ENCODE measurements around the gene BAIAP2L2.
"Not testable (repeated sequence)": the region's sequence is repeated elsewhere in the genome, so short reads cannot be mapped to it uniquely, and the experiment has no call there.

BAIAP2L2 gene

DNA sequence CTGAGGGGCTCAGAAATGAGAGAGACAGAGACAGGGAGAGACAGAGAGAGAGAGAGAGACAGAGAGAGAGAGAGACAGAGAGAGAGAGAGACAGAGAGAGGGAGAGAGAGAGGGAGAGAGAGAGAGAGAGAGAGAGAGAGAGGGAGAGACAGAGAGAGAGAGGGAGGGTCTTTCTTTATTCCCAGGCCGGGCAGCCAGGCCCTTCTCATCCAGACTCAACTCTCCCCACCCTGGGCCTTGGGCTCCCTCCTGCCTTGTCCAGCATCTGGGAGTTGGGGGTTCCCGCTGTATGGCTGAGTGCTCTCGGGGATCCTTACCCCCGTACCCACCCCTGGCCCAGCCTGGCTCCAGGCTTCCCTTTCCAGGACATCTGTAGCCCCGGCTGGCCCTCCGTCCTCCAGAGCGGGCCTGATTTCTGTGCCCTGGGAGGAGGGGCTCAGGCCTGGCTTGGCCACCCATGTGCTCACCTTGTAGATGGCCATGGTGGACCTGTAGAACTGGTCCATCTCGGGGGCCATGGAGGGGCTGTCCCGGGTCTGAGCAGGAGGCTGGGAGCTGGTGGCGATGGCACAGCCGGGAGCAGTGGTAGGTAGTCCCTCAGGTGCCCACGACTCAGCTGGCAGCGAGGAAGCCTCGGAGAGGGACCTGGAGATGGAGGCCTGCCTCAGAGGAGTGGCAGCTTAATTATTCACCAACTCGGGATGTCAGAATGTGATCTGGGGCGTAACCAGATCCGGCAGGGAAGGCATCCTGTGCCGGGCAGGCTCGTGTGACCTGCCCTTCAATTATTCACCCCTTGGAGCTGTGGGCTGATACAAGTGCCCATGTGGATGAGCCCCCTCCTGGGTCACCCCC lies at the start of gene BAIAP2L2:
TSS of gene BAIAP2L2 (minus strand) at position 677 of the 855 bp plus-strand sequence. CDS start at position 518, 159 bp downstream.
- DNase-seq, result no peak

- no peak for DNase-seq
These were observed 45.2 kb upstream of the BAIAP2L2 start for GRCh38 chr22:38155703-38156102.

- not testable (repeated sequence) for DNase-seq
These were observed 44.1 kb upstream of the BAIAP2L2 start for GRCh38 chr22:38154563-38154915.

DNA sequence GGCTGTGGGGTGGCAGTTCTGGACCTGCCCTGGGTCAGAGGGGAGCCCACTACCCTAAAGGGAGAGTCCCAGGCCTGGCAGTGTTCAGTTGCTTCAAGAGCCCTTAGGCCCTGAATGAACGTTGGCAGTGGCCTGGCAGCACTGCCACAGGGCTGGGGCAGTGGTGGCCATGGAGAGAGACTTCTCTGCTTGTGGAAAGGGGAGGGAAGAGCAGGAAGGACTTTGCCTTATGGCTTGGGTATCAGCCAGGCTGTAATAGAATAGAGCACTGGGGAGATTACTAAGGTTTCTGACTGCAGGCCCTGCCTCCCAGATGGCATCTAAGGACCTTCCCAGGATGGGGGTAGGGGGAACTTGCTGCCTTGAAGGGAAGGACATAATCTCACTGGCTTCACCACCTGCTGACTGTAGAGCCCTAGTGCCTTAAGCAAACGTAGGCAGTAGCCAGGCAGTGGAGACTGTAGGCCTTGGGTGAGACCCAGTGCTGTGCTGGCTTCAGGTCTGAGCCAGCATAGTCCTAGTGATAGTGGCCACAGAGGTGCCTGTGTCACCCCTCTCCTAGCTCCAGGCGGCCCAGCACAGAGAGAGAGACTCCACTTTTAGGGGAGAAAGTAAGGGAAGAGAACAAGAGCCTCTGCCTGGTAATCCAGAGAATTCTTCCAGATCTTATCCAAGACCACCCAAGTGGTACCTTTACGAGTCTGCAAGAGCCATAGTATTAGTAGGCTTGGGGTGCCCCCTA lies 43.5 kb upstream of the BAIAP2L2 start:
- DNase-seq, result peak; percentile 52

GRCh38 chr22:38151126-38151500 lies 40.6 kb upstream of the BAIAP2L2 start:
- no peak for DNase-seq

GRCh38 chr22:38148245-38148644 lies 37.8 kb upstream of the BAIAP2L2 start:
- DNase-seq, result no peak

- DNase-seq, result not testable (repeated sequence)
These were observed 35.7 kb upstream of the BAIAP2L2 start for GRCh38 chr22:38146166-38146565.

DNA sequence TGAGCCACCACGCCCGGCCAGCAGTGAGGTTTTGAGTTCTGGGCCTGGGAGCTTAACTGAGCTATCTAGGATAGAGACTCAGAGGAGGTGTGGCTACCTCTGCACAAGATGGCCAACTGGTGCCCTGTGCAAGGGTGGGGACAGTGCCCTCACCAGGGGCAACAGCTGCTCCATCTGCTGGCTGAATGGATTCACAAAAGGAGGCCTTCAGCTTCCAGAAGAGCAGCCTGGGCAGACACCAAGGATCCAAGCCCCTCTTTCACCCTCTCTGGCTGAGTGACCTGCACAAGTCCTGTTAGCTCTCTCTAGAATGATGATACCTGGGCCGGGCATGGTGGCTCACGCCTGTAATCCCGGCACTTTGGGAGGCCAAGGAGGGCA lies 33.5 kb upstream of the BAIAP2L2 start:
- DNase-seq, result no peak

GRCh38 chr22:38142606-38143005 lies 32.1 kb upstream of the BAIAP2L2 start:
- no peak for DNase-seq

GRCh38 chr22:38141217-38141973 lies 30.9 kb upstream of the BAIAP2L2 start:
- no peak for DNase-seq

GRCh38 chr22:38139901-38140300 lies 29.4 kb upstream of the BAIAP2L2 start:
- DNase-seq, result no peak

- no peak for DNase-seq
These were observed 28.5 kb upstream of the BAIAP2L2 start for GRCh38 chr22:38138961-38139360.

GRCh38 chr22:38137876-38138687 lies 27.6 kb upstream of the BAIAP2L2 start:
- DNase-seq, result no peak

DNA sequence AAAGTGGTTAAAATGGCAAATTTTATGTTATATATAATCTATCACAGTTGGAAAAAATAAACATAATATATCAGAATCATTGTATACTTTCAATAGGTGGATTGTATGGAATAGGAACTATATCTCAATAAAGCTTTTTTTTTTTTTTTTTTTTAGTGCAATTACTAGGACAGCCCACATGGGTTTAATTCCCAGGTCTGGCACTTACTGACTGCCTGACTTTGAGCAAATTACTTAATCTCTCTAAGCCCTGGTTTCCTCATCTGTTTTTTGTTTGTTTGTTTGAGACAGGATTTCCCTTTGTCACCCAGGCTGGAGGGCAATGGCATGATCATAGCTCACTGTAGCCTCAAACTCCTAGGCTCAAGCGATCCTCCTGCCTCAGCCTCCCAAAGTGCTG lies 26.1 kb upstream of the BAIAP2L2 start:
- DNase-seq, result no peak

- no peak for DNase-seq
These were observed 24.7 kb upstream of the BAIAP2L2 start for GRCh38 chr22:38135133-38135706.

GRCh38 chr22:38133331-38133730 lies 22.8 kb upstream of the BAIAP2L2 start:
- DNase-seq, result no peak

DNA sequence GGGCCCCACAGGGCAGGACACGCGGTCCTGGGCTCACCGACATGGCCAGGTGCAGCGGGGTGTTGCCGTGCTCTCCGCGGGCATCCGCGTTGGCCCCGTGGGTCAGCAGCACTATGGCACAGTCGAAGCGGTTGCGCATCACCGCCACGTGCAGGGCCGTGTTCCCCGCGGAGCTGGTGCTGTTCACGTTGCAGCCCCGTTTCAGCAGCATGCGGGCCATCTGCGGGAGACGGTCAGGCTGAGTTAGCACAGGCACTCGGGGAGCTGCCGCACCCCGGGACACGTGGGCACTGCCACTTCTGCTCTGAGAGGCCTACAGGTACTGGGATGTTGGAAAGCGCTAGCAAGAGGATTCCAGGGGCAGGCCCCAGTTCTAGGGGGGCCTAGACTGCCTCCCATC lies 22.3 kb upstream of the BAIAP2L2 start:
- no peak for DNase-seq

- no peak for DNase-seq
These were observed 21.7 kb upstream of the BAIAP2L2 start for GRCh38 chr22:38132136-38132535.

DNA sequence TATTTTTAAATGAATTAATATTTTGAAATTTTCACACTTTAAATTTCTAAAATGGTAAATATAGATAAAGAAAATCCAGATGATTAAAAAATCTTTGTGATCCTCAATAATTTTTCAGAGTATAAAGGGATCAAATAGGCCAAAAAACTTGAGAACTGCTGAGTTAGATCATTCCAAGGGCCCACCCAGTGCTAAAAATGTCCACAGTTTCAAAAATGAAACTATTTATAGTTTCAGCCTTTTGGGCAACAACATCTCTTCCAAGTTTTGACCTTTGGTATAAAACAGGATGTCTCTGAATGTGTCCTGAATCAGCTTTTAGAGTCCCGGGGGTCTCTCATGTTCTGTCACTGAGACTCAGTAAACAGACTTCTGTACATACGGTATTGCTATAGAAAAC lies 20.9 kb upstream of the BAIAP2L2 start:
- DNase-seq, result no peak

DNA sequence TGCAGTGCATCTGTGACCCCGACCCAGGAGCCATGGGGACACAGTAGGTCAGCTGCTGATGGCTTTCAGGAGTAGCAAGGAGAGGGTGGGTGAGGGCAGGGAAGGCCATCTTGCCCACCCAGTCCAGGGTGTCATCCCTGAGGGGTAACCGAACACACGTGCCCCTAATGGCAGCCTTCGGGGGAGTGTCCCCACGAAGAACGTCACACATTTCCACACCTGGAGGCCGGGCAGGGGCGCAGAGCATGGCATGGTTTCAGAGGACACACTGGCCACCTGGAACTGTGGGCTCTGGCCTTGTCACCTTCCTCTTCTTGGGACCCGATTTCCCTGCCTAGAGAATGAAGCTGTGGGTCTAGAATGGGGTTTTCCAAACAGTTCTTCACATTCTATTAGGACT lies 19.4 kb upstream of the BAIAP2L2 start:
- no peak for DNase-seq

GRCh38 chr22:38129021-38129420 lies 18.5 kb upstream of the BAIAP2L2 start:
- no peak for DNase-seq

GRCh38 chr22:38127869-38128268 lies 17.4 kb upstream of the BAIAP2L2 start:
- no peak for DNase-seq
